Peyer's patch (tissue), 4 donors: ENCODE data around the gene TM9SF4.

Source experiments
- CTCF ChIP-seq, 6 experiments: fragments of 450-650 bp in 4 of 6; fragments of 200-600 bp in 2 of 6; sonication (generic) in 1 of 6; IDR thresholded peaks; one replicate each; pipeline ENCODE4 v1.5.1; 2017 to 2019; ENCODE audit warnings: antibody characterized with exemption in 6 of 6, mild to moderate bottlenecking in 3 of 6, moderate library complexity in 1 of 6
- POLR2A ChIP-seq, 2 donors: fragments of 450-650 bp; IDR thresholded peaks; one replicate each; pipeline ENCODE4 v1.5.1; 2017; ENCODE audit warnings: antibody characterized with exemption in 2 of 2, mild to moderate bottlenecking in 2 of 2, moderate library complexity in 2 of 2

- TF ChIP-seq POLR2A (IDR thresholded peaks at IDR 0.05) (no peak), CTCF (IDR thresholded peaks at IDR 0.05) (no peak)
Measured at GRCh38 chr20:32167552-32167951, 58.0 kb downstream of the TM9SF4 start.
